GM18868 (cell line): Measurements from ENCODE around the gene COG4.
"Not testable (repeated sequence)": the region's sequence is repeated elsewhere in the genome, so short reads cannot be mapped to it uniquely, and the experiment has no call there.

Experiments used
- ATAC-seq: cut with Tn5 transposase; IDR thresholded peaks from one replicate; pipeline ENCODE4 v1.9.1; 2021; ENCODE audit warnings: mild to moderate bottlenecking, moderate library complexity; ENCODE audit not compliant: unreplicated experiment

COG4 gene

DNA sequence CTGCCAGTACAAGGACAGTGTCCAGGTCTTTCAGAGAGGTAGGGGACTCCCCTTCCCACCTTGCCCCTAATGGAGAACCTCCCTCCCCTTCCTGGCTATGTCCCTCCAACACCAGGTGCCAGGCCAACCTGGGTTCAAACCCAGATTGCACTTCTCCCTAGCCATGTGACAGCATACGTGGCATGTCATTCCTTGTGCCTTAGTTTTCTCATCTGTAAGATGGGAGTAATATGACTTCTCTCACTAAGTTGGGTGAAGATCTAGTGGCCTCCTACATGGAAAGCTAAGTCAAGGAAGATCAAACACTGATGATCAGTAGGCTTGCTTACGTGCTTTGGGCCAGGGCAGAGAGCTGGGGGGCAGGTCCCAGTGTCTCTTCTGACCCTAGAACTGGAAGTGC, 60.1 kb downstream of the COG4 start:
- ATAC-seq, result no peak

DNA sequence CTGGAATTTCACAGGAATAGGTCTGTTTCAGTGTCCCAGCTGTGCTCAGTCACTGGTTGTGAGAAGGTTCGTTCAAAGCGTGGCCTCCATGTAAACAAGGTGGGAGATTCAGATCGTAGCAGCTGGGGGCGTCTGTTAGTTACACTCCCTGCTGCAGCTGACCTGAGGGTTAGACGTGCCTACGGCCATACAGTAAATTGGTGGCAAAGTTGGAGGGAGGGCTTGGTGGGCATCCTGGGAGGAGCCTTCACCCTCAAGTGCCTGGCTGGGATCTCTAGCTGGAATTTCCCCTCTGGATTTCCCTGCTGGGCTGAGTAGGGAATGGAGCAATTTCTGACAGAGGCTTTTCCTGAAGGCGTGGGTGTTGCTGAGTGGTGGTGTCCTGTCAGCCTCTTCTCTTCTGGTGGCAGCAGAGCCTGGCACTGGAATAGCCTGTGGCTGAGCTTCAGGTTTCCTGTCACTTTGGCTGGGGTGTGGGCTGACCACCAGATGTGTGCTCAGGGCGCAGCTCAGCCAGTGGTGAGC, 62.6 kb downstream of the COG4 start:
- ATAC-seq, result no peak

DNA sequence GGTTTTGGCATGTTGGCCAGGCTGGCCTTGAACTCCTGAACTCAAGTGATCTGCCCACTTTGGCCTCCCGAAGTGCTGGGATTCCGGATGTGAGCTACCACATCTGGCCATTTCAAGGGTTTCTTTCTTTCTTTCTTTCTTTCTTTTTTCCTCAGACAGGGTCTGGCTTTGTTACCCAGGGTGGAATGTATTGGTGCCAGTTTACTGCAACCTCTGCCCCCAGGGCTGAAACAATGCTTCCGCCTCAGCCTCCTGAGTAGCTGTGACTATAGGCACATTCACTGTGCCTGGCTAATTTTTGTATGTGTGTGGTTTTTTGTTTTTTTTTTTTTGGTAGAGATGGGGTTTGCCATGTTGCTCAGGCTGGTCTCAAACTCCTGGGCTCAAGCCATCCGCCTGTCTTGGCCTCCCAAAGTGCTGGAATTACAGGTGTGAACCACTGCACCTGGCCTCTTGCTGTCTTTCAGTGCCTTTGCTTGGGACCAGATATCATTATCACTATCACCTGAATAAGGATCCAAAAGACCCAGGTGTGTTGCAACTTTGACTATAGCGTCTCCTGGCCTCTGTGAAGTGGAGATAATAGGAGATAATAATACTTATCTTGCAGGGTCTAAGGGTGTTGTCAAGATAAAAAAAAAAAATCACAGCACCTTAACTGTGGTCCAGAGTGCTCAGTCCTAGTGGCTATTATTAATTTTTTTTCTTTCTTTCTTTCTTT, 65.7 kb downstream of the COG4 start:
- no peak for ATAC-seq

DNA sequence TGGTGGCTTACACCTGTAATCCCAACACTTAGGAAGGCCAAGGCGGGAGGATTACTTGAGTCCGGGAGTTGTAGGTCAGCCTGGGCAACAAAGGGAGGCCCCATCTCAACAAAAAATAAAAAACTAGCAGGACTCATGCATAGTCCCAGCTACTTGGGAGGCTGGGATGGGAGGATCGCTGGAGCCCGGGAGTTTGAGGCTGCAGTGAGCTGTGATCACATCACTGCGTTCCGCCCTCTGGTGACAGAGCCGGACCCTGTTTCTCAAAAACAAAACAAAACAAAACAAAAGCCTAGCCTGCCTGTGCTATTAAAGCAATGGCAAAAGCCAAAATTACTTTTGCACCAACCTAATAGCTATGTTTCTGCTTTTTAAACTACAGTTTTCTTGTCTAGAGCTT, 67.4 kb downstream of the COG4 start:
- ATAC-seq, result no peak

DNA sequence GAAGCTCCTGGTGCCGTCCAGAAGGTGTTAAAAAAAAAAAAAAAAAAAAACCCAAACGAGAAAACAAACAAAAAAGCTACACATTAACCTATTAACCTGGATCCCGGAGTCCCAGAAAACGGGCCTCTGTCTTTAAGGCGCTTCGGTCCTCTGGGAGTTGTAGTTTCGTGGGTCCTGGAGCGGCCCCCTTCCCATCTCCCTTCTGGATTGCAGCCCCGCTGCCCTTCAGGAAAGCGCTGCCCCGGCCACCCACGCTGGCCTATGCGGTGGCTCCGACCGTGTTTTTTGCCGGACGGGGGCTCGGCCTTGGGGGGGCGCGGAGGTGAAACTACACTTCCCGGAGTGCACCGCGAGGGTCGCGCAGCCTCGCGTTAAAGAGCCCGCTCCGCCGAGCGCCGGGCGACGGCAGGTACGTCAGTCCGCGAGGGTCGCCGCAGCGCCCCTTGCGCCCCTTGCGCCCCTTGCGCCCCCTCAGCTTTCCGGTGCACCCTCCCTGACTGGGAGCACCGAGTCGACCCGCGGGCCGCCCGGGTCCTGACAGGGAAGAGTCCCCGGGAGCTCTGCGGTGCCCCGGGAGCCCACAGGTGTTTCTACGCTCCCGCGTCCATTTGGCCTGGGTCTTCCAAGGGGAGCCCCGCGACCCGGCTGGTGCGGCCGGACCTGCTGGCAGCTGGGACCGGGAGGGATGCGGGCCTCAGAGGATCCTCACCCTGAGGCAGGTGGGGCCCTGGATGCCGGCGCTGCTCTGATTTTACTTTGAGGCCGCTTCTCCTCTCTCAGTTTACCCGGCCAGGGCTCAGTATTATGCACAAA, 68.9 kb downstream of the COG4 start, which contains the start of gene FCSK:
TSS of gene FCSK (plus strand) at position 374 of the 813 bp plus-strand sequence. CDS start 8,596 bp downstream, outside the sequence.
- peak; percentile 88 for ATAC-seq

DNA sequence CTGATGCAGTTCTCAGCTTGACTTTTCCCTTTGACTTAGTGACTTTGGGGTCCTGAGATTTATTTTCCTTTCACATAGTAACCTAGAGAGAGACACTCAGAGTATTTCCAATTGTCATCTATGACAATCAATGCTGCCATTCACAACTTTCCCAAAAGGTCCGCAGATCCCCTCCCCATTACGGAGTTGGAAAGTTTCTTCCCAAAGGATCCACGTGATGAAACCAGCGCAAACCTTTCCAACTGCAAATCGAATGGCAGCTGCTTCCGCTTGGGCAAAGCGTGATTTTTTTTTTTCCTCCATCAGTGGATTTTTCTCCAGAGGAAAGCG, 69.5 kb downstream of the COG4 start:
- ATAC-seq, result no peak

DNA sequence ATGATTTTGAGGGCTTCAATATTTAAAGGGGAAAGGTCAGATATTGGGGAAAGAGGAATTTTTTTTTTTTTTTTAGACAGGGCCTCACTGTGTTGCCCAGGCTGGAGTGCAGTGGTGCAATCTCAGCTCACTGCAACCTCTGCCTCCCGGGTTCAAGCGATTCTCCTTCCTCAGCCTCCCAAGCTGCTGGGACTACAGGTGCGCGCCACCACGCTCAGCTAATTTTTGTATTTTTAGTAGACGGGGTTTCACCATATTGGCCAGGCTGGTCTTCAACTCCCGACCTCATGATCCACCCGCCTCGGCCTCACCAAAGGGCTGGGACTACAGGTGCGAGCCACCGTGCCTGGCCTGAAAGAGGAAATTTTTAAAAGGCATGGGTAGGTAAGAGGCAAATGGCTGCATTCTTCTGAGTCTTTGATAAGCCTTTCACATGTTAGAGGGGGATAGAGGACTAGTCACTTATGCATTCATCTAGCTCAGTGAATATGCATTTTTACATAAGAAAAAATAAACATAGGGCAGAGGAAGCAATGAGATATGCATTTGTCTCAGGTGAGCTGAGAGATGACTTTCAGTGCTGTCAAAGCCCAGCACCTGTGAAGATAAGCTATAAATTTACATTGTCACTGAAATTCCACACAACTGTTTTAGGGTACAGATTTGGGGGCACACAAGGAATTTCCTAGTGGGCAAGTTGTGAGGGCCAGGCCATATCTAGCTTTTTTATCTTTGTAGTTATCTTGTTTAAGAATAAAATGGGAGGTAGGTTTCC, 70.0 kb downstream of the COG4 start:
- ATAC-seq, result no peak

DNA sequence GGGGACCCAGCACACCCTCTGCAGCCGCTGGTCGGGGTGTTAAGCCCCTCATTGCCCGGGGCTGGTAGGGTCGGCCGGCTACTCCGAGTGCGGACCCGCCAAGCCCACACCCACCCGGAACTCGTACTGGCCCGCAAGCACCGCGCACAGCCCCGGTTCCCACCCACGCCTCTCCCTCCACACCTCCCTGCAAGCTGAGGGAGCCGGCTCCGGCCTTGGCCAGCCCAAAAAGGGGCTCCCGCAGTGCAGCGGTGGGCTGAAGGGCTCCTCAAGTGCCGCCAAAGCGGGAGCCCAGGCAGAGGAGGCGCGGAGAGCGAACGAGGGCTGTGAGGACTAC, 72.4 kb downstream of the COG4 start:
- ATAC-seq, result not testable (repeated sequence)

DNA sequence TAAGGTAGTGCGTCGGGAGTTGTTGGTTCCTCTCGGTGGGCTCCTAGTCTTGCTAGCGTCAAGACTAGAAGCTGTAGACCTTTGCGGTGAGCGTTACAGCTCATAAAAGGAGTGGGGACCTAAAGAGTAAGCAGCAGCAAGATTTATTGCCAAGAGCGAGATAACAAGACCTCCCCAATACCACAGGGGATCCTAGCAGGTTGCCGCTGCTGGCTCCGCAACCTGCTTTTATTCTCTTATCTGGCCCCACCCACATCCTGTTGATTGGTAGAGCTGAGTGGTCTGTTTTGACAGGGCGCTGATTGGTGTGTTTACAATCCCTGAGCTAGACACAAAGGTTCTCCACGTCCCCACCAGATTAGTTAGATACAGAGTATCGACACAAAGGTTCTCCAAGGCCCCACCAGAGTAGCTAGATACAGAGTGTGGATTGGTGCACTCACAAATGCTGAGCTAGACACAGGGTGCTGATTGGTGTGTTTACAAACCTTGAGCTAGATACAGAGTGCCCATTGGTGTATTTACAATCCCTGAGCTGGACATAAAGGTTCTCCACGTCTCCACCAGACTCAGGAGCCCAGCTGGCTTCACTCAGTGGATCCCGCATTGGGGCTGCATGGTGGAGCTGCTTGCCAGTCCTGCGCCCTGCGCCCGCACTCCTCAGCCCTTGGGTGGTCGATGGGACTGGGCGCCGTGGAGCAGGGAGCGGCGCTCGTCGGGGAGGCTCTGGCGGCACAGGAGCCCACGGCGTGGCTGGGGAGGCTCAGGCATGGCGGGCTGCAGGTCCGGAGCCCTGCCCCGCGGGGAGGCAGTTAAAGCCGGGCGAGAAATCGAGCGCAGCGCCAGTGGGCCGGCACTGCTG, 73.0 kb downstream of the COG4 start:
- not testable (repeated sequence) for ATAC-seq

DNA sequence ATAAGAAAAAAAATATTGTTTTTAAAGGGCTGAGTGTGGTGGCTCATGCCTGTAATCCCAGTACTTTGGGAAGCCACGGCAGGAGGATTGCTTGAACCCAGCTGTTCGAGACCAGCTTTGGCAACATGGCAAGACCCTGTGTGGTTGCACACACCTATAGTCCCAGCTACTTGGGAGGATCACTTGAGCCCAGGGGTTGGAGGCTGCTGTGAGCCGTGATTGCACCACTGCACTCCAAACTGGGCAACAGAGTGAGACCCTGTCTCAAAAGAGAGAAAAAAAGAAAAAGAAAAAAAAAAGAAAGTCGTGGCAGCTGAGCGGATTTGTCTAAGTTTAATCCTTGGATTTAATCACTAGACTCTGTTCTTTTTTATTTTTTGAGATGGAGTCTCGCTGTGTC, 75.3 kb downstream of the COG4 start:
- ATAC-seq, result no peak

DNA sequence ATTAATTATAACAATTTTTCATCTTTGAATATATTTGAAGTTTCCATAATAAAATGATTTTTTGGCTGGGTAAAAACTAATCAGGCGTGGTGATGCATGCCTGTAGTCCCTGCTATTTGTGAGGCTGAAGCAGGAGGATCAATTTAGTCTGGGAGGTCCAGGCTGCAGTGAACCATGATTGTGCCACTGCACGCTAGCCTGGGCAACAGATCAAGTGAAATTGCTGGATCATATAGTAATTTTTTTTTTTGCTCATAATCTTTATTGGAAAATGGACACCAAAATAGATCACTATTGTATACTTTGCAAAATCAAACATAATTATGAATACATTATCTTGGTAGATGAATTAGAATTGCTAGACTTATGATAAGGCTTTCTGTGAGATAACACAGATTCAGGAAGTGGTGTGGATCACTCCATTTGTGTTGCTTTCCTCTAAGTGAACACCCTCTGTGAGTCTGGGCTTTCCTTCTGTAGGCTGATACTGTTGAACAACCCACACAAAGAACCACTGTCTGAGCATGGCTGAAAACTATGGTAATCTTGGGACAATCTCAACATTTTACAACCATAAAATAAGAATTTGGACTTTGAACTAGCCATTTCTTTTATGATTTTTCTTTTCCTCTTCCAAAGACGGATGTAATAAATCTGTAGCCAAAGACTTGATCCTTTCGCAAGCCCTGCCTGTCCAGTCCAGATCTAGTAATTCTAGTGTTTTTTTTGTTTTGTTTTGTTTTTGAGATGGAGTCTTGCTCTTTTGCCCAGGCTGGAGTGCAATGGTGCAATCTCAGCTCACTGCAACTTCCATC, 78.9 kb downstream of the COG4 start:
- no peak for ATAC-seq

DNA sequence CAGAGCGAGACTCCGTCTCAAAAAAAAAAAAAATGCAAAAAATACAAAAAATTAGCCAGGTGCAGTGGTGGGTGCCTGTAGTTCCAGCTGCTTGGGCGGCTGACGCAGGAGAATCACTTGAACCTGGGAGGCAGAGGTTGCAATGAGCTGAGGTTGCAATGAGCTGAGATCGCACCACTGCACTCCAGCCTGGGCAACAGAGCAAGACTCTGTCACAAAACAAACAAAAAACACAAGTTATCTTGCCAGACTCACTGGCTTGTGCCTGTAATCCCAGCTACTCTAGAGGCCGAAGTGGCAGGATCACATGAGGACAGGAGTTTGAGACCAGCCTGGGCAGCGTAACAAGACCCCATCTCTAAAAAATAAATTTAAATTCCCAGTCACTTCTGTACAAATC, 81.0 kb downstream of the COG4 start:
- no peak for ATAC-seq

DNA sequence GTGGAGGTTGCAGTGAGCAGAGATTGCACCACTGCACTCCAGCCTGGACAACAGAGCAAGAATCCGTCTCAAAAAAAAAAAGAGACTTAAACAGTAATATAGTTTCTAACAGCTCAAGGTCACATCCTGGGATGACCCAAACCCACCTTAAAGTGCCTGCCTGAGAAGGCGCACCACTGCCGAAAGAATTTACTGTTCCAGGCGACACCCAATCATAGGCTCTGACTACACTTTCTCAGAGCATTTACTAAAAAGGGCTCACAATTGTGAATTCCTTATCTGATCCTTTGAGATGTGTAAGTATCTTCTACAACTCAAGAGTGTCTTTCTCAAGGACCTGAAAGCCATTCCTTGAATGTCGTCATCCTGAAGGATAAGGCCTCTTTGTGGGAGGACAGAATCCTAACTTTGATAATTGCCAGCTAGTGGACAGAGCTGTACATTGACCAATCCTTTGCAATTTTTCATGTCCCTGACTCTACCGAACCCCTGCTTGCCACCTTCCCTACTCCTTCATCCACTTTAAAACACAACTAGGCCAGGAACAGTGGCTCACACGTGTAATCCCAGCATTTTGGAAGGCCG, 81.9 kb downstream of the COG4 start:
- ATAC-seq, result no peak

DNA sequence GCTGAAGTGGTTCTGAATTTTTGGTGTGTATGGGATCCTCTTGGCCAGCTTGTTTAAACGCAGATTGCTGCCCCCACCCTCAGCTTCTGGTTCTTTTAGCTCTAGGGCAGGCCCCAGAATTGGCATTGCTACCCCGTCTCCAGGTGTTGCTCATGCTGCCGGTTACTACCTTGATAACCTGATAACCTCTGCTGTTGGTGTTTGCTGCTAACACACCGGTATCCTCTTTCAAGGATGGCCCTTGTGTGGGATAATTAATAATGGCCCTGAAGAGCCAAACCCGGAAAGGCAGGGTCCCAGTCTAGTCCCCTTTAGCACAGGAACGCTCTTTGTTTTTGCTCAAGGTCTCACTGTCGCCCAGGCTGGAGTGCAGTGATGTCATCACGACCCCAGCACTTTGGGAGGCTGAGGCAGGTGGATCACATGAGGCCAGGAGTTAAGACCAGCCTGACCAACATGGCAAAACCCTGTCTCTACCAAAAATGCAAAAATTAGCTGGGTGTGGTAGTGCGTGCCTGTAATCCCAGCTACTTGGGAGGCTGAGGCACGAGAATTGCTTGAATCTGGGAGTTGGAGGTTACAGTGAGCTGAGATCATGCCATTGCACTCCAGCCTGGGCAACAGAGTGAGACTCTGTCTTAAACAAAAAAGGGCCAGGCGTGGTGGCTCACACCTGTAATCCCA, 83.2 kb downstream of the COG4 start:
- no peak for ATAC-seq

DNA sequence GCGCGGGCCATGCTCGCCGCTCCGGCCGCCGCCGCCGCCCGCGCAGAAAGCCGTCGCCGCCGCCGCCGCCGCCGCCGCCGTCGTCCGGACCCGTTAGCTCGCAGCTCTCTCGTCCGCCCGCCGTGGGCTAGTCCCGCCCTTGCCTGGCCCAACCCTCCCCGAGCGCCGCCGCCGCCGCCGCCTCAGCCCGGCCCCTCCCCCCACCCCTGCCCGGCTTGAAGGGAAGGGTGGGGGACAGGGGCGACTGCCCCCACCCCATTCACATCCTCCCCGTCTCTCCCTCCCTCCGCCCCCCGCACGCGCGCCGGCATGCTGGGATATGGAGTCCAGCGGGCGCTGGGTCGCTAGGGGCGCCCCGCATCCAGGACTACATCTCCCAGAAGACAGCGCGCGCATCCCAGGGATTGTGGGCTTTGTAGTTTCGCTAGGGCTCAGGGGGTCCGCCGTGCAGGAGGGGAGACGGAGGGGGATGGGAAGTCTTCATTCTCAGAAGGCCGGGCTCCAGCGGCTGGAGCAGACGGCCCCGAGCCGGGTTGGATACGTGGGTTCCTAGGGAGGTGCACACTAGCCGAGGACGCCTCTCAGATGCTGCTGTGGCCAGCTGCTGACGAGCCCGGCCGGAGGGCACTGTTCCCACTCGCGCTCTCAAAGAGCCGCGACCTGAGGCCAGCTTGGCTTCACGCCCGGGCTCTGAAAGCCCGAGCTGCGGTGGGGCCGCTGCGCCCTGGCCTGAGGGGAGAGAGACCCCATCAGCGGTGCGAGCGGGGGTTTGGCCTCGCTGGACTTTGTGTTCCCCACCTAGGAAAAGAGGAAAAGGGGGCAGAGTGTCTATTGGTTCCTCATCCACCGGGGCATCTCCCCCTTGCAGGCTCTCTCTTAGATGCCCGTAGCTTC, 84.1 kb downstream of the COG4 start, which contains the start of gene ST3GAL2:
TSS of gene ST3GAL2 (minus strand) at position 132 of the 894 bp plus-strand sequence. CDS start 40,570 bp downstream, outside the sequence.
- ATAC-seq, result peak; percentile 89

DNA sequence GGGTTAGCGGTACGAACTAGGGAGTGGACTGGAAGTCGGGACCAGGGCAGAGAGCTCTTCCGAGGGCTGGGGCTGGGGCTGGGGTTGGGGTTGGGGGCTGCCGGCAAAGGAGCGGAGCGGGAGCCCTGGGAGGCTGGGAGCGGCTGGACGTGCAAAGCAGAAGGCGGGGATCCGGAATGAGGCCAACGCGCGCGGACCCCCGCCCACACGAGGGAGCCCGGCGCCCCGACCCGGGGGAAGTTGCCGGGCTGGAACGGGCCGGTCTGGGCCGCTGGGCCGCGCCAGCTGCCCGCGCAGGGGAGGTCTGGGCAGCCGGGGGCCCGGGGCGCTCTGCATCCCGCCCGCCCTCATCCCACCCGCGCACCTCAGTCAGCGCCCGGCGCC, 84.8 kb downstream of the COG4 start:
- no peak for ATAC-seq
